SK-N-SH (cell line): ENCODE data around the gene APOL2. TPM values are rescaled to one million over a fixed set of nuclear protein-coding genes. Genes with fewer than 3 reads are reported as not detected.

Experiments used
- CTCF ChIA-PET: fragments of 300-600, 350-600 bp; formaldehyde crosslinking; extraction: SDS; loops from one replicate; lab custom pipeline; 2021; lab: Yijun Ruan, JAX
- POLR2A ChIA-PET: fragments of 350-600 bp; sonication (Branson Sonifier 250); formaldehyde crosslinking; extraction: SDS; loops from one replicate; lab custom pipeline; 2020; ENCODE audit warnings: antibody characterized with exemption, inconsistent platforms; lab: Yijun Ruan, JAX
- DNase-seq: peaks from one replicate; pipeline ENCODE4 v3.0.0; 2012
- H2AFZ ChIP-seq: fragments of 200-600 bp; sonication (generic); 2 replicates; pipeline ENCODE4 v1.8.1; 2016; ENCODE audit warnings: antibody characterized with exemption, mild to moderate bottlenecking, low read depth
- H3F3A ChIP-seq: fragments of 200-600 bp; sonication (generic); replicated peaks from 2 replicates; pipeline ENCODE3; 2016; ENCODE audit warnings: antibody characterized with exemption, mild to moderate bottlenecking; ENCODE audit not compliant: insufficient read depth
- H3K27ac ChIP-seq, 2 experiments: fragments of 200-500 bp in 1 of 2; fragments of 200-600 bp in 1 of 2; sonication (Bioruptor generic) in 1 of 2; sonication (generic), shearing (Covaris generic) in 1 of 2; 2 replicates each; pipeline versions ENCODE4 v1.5.1 to v1.6.1; 2014 to 2016; ENCODE audit warnings: low read depth in 2 of 2, inconsistent platforms in 1 of 2, low read length in 1 of 2, mild to moderate bottlenecking in 1 of 2, mixed read lengths in 1 of 2
- H3K27me3 ChIP-seq: fragments of 200-600 bp; sonication (generic), shearing (Covaris generic); 2 replicates; pipeline ENCODE4 v1.6.1; 2016; ENCODE audit warnings: mixed run types; ENCODE audit not compliant: insufficient read depth
- H3K36me3 ChIP-seq, 2 experiments: fragments of 200-500 bp in 1 of 2; fragments of 200-600 bp in 1 of 2; sonication (Bioruptor generic) in 1 of 2; sonication (generic) in 1 of 2; replicated peaks in 1 of 2; 2 replicates each; pipeline versions ENCODE3 to v1.5.1; 2014 to 2016; ENCODE audit warnings: low read length in 1 of 2, mild to moderate bottlenecking in 1 of 2; ENCODE audit not compliant: insufficient read depth in 2 of 2, control insufficient read depth in 1 of 2
- H3K4me1 ChIP-seq, 2 experiments: fragments of 200-500 bp in 1 of 2; fragments of 200-600 bp in 1 of 2; sonication (Bioruptor generic) in 1 of 2; sonication (generic), shearing (Covaris generic) in 1 of 2; 2 replicates each; pipeline versions ENCODE4 v1.5.1 to v1.6.1; 2014 to 2016; ENCODE audit warnings: low read depth in 1 of 2, low read length in 1 of 2, mixed run types in 1 of 2; ENCODE audit not compliant: insufficient read depth in 2 of 2, control insufficient read depth in 1 of 2
- H3K4me2 ChIP-seq: fragments of 200-600 bp; sonication (generic), shearing (Covaris generic); 2 replicates; pipeline ENCODE4 v1.6.1; 2017; ENCODE audit warnings: mixed run types
- H3K4me3 ChIP-seq, 2 experiments: fragments of 200-500 bp in 1 of 2; fragments of 200-600 bp in 1 of 2; sonication (Bioruptor generic) in 1 of 2; sonication (generic), shearing (Covaris generic) in 1 of 2; 2 replicates each; pipeline versions ENCODE4 v1.5.1 to v1.8.1; 2014 to 2016; ENCODE audit warnings: low read depth in 2 of 2, inconsistent platforms in 1 of 2, low read length in 1 of 2, mild to moderate bottlenecking in 1 of 2, mixed read lengths in 1 of 2, moderate library complexity in 1 of 2
- H3K79me2 ChIP-seq: fragments of 200-600 bp; sonication (generic); 2 replicates; pipeline ENCODE4 v1.8.1; 2017; ENCODE audit warnings: mild to moderate bottlenecking; ENCODE audit not compliant: insufficient read depth
- H3K9ac ChIP-seq: fragments of 200-600 bp; sonication (generic); 2 replicates; pipeline ENCODE4 v1.6.1; 2017; ENCODE audit warnings: mixed run types
- H3K9me2 ChIP-seq: fragments of 200-600 bp; sonication (generic); 2 replicates; pipeline ENCODE4 v1.6.1; 2017; ENCODE audit warnings: mixed run types
- H3K9me3 ChIP-seq: fragments of 200-600 bp; sonication (generic); 2 replicates; pipeline ENCODE4 v1.6.1; 2017; ENCODE audit warnings: mixed run types, mild to moderate bottlenecking, moderate library complexity
- H4K20me1 ChIP-seq: fragments of 200-600 bp; sonication (generic); 2 replicates; pipeline ENCODE4 v1.6.1; 2017; ENCODE audit warnings: mild to moderate bottlenecking, mixed run types; ENCODE audit not compliant: insufficient read depth
- CHD2 ChIP-seq: fragments of 150-350 bp; IDR thresholded peaks from 2 replicates; pipeline ENCODE4 v1.6.1; 2018; ENCODE audit warnings: low read length; ENCODE audit not compliant: partially characterized antibody
- CTCF ChIP-seq: fragments of 200-600 bp; sonication (generic); IDR thresholded peaks from 2 replicates; pipeline ENCODE4 v1.6.1; 2017; ENCODE audit warnings: antibody characterized with exemption, mild to moderate bottlenecking, moderate library complexity
- EZH2phosphoT487 ChIP-seq: fragments of 200-600 bp; sonication (generic); IDR thresholded peaks from 2 replicates; pipeline ENCODE4 v1.6.1; 2017; ENCODE audit warnings: low read depth, mixed run types, mild to moderate bottlenecking, antibody characterized with exemption, moderate library complexity, borderline replicate concordance
- FOSL2 ChIP-seq: IDR thresholded peaks from 2 replicates; pipeline ENCODE4 v1.4.0; 2012; ENCODE audit warnings: low read depth, mild to moderate bottlenecking, moderate library complexity, borderline replicate concordance
- GATA2 ChIP-seq: sonication (generic); formaldehyde crosslinking; IDR thresholded peaks from 2 replicates; pipeline ENCODE4 v1.5.0; 2020; ENCODE audit warnings: mild to moderate bottlenecking, missing genetic modification reagents
- NFIC ChIP-seq: IDR thresholded peaks from 2 replicates; pipeline ENCODE4 v1.4.0; 2012; ENCODE audit warnings: borderline replicate concordance
- RAD21 ChIP-seq: IDR thresholded peaks from 2 replicates; pipeline ENCODE4 v1.6.1; 2012; ENCODE audit warnings: mild to moderate bottlenecking, low read length
- RXRA ChIP-seq: IDR thresholded peaks from 2 replicates; pipeline ENCODE4 v1.4.0; 2012; ENCODE audit warnings: low read depth, mild to moderate bottlenecking, borderline replicate concordance
- TCF12 ChIP-seq: IDR thresholded peaks from 2 replicates; pipeline ENCODE4 v1.4.0; 2012
- TEAD4 ChIP-seq: IDR thresholded peaks from 2 replicates; pipeline ENCODE4 v1.4.0; 2012; ENCODE audit warnings: mild to moderate bottlenecking, borderline replicate concordance; ENCODE audit not compliant: insufficient read depth
- USF2 ChIP-seq: fragments of 150-350 bp; IDR thresholded peaks from 2 replicates; pipeline ENCODE4 v1.6.1; 2017; ENCODE audit warnings: antibody characterized with exemption, low read length, low read depth, borderline replicate concordance
- WGBS: methylation state at CpG from one replicate; pipeline ENCODE4 v1.1.6; 2017; ENCODE audit warnings: low lambda C conversion rate; 5-methylcytosine and 5-hydroxymethylcytosine counted together
- polyA plus RNA-seq, 3 experiments: library from polyadenylated mRNA; depleted of rRNA; stranded (reverse); fragments of >200 nt; gene quantifications; 2 replicates each; pipeline ENCODE4 v1.2.3, GENCODE V29; 2012
- TF ChIP-seq, protein P1 (sequence below): IDR thresholded peaks from 2 replicates; pipeline ENCODE4 v1.4.0; 2012; ENCODE audit warnings: low read depth, borderline replicate concordance
- TF ChIP-seq, protein P2 (sequence below): IDR thresholded peaks from 2 replicates; pipeline ENCODE4; 2012

Gene APOL2
- polyA plus RNA-seq, 1 of the 3 experiments (the other 2 are of a cell fraction), result 8.3 TPM

- TF ChIP-seq, protein P1, sequence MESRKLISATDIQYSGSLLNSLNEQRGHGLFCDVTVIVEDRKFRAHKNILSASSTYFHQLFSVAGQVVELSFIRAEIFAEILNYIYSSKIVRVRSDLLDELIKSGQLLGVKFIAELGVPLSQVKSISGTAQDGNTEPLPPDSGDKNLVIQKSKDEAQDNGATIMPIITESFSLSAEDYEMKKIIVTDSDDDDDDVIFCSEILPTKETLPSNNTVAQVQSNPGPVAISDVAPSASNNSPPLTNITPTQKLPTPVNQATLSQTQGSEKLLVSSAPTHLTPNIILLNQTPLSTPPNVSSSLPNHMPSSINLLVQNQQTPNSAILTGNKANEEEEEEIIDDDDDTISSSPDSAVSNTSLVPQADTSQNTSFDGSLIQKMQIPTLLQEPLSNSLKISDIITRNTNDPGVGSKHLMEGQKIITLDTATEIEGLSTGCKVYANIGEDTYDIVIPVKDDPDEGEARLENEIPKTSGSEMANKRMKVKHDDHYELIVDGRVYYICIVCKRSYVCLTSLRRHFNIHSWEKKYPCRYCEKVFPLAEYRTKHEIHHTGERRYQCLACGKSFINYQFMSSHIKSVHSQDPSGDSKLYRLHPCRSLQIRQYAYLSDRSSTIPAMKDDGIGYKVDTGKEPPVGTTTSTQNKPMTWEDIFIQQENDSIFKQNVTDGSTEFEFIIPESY, result no peak
- no peak for TF ChIP-seq FOSL2
- no peak for TF ChIP-seq TEAD4
Observed at GRCh38 chr22:36247955-36248354, 8.6 kb upstream of the APOL2 start (continued).

- Histone ChIP-seq H3K79me2 (no peaks in the 10 kb centered on the region), H3K9ac (no peak overlapping the region), H3K4me3 (no peak overlapping the region), H3K27ac (no peak overlapping the region), H3K4me1 (no peaks in the 10 kb centered on the region; a peak in 1 of 4 replicates), H4K20me1 (no peaks in the 10 kb centered on the region), H2AFZ (no peak overlapping the region), H3K9me3 (no peaks in the 10 kb centered on the region), H3K27me3 (no peaks in the 10 kb centered on the region), H3K4me2 (no peak overlapping the region), H3F3A (no peaks in the 10 kb centered on the region)
- DNase-seq, result no peak
- 53% methylated on average over 2 of the region's 3 CpGs for WGBS
- POLR2A ChIA-PET, result no interaction called here
- CTCF ChIA-PET, result no interaction called here
- TF ChIP-seq, protein P2, sequence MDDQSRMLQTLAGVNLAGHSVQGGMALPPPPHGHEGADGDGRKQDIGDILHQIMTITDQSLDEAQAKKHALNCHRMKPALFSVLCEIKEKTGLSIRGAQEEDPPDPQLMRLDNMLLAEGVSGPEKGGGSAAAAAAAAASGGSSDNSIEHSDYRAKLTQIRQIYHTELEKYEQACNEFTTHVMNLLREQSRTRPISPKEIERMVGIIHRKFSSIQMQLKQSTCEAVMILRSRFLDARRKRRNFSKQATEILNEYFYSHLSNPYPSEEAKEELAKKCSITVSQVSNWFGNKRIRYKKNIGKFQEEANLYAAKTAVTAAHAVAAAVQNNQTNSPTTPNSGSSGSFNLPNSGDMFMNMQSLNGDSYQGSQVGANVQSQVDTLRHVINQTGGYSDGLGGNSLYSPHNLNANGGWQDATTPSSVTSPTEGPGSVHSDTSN, result no peak
- TF ChIP-seq TEAD4, result no peak
- no peak for TF ChIP-seq RAD21
- no peak for TF ChIP-seq EZH2phosphoT487
- no peak for TF ChIP-seq NFIC
- no peak for TF ChIP-seq GATA2
- TF ChIP-seq CHD2, result no peak
- no peak for TF ChIP-seq RXRA
- TF ChIP-seq USF2, result no peak
- no peak for TF ChIP-seq TCF12
- no peak for TF ChIP-seq CTCF
- TF ChIP-seq, all 33 proteins: peak for 0
- Histone ChIP-seq H3K9me2 (no peaks in the 10 kb centered on the region), H3K36me3 (no peaks in the 10 kb centered on the region)
Observed at GRCh38 chr22:36246718-36247117, 7.4 kb upstream of the APOL2 start.
